Measurements from ENCODE around the gene EXOC4. TPM values are rescaled to one million over a fixed set of nuclear protein-coding genes. Genes with fewer than 3 reads are reported as not detected.
A peak's percentile ranks its signal among the peaks of the same experiment; 100 is the strongest.

The EXOC4 gene
- total and polyA plus RNA-seq, 2 of the 13 experiments (the other 11 are each of a cell fraction or from before 2014, with no cell fraction given), result 22.5 to 39.0 TPM

DNA sequence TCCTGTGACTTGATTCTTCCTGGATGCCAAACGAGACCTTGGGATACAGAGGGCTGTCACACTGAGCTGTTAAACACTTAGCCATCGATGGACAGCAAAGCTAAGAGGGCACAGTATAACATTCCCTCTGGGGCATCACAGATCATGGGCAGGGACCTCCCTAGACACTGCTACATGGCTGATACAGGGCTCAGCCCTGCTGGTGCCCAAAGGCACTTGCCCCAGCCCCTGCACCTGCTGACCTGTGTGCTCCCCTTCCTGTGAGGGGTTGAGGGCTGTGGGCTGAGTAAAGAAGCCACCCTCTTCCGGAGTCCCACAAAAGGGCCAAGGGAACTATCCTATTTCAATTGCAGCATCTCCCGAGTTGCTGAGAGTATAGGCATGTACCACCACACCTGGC, 337.9 kb downstream of the EXOC4 start (continued):
- no peak for TF ChIP-seq CENPT (CRISPR knock-in tag; IDR thresholded peaks at IDR 0.05; ENCODE audit: low read depth)
- no peak for TF ChIP-seq REXO4 (CRISPR knock-in tag; IDR thresholded peaks at IDR 0.05; ENCODE audit: borderline replicate concordance)
- no peak for TF ChIP-seq DR1 (CRISPR knock-in tag; IDR thresholded peaks at IDR 0.05)
- TF ChIP-seq, protein P1, sequence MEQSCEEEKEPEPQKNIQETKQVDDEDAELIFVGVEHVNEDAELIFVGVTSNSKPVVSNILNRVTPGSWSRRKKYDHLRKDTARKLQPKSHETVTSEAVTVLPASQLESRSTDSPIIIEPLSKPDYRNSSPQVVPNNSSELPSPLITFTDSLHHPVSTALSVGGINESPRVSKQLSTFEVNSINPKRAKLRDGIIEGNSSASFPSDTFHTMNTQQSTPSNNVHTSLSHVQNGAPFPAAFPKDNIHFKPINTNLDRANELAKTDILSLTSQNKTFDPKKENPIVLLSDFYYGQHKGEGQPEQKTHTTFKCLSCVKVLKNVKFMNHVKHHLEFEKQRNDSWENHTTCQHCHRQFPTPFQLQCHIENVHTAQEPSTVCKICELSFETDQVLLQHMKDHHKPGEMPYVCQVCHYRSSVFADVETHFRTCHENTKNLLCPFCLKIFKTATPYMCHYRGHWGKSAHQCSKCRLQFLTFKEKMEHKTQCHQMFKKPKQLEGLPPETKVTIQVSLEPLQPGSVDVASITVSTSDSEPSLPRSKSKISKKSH (CRISPR knock-in tag; IDR thresholded peaks at IDR 0.05; ENCODE audit: borderline replicate concordance), result no peak
- TF ChIP-seq ZNF678 (CRISPR knock-in tag; IDR thresholded peaks at IDR 0.05), result no peak
- TF ChIP-seq ZNF703 (CRISPR knock-in tag; IDR thresholded peaks at IDR 0.05; ENCODE audit: borderline replicate concordance), result no peak
- no peak for TF ChIP-seq ZNF232 (CRISPR knock-in tag; IDR thresholded peaks at IDR 0.05; ENCODE audit: borderline replicate concordance)
- no peak for TF ChIP-seq BATF2 (CRISPR knock-in tag; IDR thresholded peaks at IDR 0.05)

DNA sequence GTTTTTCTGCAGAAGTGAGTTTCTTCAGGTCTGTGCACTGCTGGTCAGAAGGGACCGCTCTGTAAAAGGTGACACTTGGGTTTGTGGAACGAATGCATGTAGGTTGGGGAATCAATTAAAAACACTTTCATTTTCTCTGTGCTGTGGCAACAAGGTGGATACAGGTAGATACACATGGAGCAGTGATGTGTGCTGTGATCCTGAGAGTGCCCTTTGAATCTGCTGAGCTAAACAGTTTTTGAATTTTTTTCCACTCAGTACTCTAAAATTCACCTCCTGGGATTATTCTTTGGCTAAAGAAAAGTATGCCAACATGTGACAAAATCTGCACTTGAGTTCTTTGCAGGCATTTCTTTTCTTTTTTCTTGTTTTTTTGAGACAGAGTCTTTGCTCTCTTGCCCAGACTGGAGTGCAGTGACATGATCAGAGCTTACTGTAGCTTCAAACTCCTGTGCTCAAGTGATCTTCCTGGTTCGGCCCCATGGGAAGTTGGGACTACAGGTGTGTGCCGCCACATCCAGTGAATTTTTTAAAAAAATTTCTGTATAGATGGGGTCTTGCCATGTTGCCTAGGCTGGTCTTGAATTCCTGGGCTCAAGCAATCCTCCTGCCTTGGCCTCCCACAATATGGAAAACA, 338.9 kb downstream of the EXOC4 start:
- no peak overlapping the region for H3K9ac ChIP-seq (ENCODE audit: insufficient read depth, low read depth, low read length)
- CTCF ChIA-PET (ENCODE audit: low intra/inter-chr PET ratio, low total read pairs), result no interaction called here
- FAIRE-seq (no peak), DNase-seq (ENCODE audit: low spot score) (no peak), ATAC-seq (no peak)
- in situ Hi-C loops (cut with HindIII; ENCODE audit: extremely low pct_ligation_motif_present, low pct_unique_long_range_greater_than_20kb), result no loop called here
- H3K9me3 ChIP-seq (ENCODE audit: low read length), result no peaks in the 10 kb centered on the region
- H3K36me3 ChIP-seq (replicated peaks in 1 of 2; ENCODE audit: control insufficient read depth in 1 of 2, insufficient read depth in 2 of 2, low read length in 2 of 2), result no peaks in the 10 kb centered on the region
- H3K79me2 ChIP-seq (ENCODE audit: insufficient read depth, low read length), result no peaks in the 10 kb centered on the region
- intact Hi-C loops (cut with micrococcal nuclease; ENCODE audit: unreplicated experiment), result no loop called here
- TF ChIP-seq ARNTL (CRISPR knock-in tag; IDR thresholded peaks at IDR 0.05), result no peak
- TF ChIP-seq MAFK (conservative IDR thresholded peaks at IDR 0.05 in 1 of 2, IDR thresholded peaks at IDR 0.05 in 1 of 2; ENCODE audit: low read length in 2 of 2), result peak; percentile 92 to 96
- no peak for TF ChIP-seq SMAD1 (CRISPR knock-in tag; IDR thresholded peaks at IDR 0.05; ENCODE audit: borderline replicate concordance, low read depth)
- TF ChIP-seq ZBTB20 (CRISPR knock-in tag; IDR thresholded peaks at IDR 0.05; ENCODE audit: borderline replicate concordance, low read depth), result no peak
- no peak for TF ChIP-seq WIZ (CRISPR knock-in tag; IDR thresholded peaks at IDR 0.05)
- TF ChIP-seq MAF1 (CRISPR knock-in tag; IDR thresholded peaks at IDR 0.05; ENCODE audit: borderline replicate concordance), result no peak
- no peak for TF ChIP-seq ATF1 (CRISPR knock-in tag; IDR thresholded peaks at IDR 0.05)
- TF ChIP-seq ZNF589 (CRISPR knock-in tag; conservative IDR thresholded peaks at IDR 0.05), result no peak
- TF ChIP-seq MAFF (IDR thresholded peaks at IDR 0.05; ENCODE audit: low read depth, low read length), result peak; percentile 91
- no peaks in the 10 kb centered on the region for H4K20me1 ChIP-seq (ENCODE audit: insufficient read depth, low read length)
- no peaks in the 10 kb centered on the region for H3K27me3 ChIP-seq (ENCODE audit: control insufficient read depth in 1 of 2, insufficient read depth in 2 of 2, low read length in 2 of 2)
- no peak overlapping the region for H3K4me3 ChIP-seq (replicated peaks in 1 of 3; ENCODE audit: insufficient read depth in 1 of 3, low read depth in 2 of 3, low read length in 3 of 3)
- no peak overlapping the region for H3K27ac ChIP-seq (ENCODE audit: extremely low read length, insufficient read depth, low read length)
- WGBS (ENCODE audit: low lambda C conversion rate), result 97% methylated on average over 4 of the region's 4 CpGs
- POLR2A ChIA-PET, result no interaction called here
- H2AFZ ChIP-seq (ENCODE audit: low read length), result no peak overlapping the region
- no TSS peak for BruUV-seq (replicated peaks)
- H3K4me2 ChIP-seq (ENCODE audit: low read depth, low read length), result no peak overlapping the region
- H3K4me1 ChIP-seq (ENCODE audit: insufficient read depth, low read length), result no peaks in the 10 kb centered on the region

All from HepG2 (cell line).